ENCODE measurements around the gene GOLGA6A.
A peak's percentile ranks its signal among the peaks of the same experiment; 100 is the strongest.
"Not testable (repeated sequence)": the region's sequence is repeated elsewhere in the genome, so short reads cannot be mapped to it uniquely, and the experiment has no call there.

Gene GOLGA6A

DNA sequence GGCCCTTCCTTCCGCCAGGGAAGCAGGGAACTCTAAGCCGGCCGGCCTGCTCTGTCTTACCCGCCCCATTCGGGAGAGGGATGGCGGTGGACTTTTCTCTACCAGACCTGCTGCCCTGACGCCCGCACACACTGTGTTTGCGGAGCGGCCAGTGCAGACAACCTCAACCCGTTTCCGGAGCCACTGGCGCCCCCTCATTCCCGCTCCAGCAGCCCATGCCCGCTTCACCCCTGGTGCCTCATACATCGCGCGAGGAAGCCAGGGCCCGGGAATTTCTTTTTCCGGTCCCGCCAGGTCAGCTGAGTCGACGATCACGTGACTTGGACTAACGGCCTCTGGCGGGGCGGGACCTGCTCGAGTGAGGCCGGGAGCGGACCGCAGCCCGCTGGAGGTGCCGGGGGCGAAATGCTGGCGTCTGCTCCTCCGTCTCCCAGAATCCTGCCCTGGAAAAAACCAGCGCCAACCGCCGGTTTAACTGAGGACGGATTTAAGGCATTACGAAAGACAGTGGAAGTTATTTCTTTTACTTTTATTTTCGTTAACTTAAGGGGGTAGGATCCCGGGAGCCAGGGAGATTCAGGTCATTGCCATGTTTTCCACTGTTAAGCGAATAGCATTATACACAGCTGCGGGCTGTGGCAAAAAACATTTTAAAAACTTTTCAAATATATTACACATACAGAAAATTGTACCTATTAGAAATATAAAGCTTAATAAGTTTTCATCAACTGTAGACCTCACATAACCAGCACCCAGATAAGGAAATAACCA is 17.8 kb upstream of the GOLGA6A start:
- DNase-seq, result not testable (repeated sequence)

DNA sequence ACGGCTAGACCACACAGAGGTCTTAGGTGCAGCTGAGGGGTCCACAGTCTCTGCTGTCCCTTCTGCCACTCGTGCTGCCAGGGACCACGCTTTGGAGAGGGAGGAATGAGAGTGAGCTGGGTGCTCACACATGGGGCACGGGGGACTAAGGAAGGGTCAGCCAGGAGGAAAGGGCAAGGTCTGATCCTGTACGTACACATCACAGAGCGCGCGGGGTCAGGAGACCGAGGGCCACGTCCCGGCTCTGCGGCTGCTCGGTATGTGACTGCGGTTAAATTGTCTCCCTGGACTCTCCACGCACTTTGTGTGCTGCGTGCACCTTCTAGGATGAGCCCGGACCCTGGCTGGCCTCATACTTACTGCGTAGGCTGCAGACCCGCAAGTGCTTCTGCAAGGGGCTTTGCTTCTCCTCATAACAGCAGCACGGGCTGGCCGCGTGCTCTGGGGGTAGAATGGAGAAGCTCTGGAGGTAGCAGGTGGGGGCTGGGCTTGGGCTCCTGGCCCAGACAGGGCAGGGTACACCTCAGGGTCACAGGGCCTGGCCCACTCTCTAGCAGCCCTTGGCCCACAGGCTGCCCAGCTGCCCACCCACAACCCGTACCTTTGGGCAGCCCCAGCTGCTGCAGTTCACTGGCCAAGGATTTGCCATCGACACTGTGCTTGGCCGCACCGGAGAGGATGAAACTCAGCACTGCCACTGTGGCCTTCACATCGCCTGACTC is 14.6 kb upstream of the GOLGA6A start:
- not testable (repeated sequence) for DNase-seq

DNA sequence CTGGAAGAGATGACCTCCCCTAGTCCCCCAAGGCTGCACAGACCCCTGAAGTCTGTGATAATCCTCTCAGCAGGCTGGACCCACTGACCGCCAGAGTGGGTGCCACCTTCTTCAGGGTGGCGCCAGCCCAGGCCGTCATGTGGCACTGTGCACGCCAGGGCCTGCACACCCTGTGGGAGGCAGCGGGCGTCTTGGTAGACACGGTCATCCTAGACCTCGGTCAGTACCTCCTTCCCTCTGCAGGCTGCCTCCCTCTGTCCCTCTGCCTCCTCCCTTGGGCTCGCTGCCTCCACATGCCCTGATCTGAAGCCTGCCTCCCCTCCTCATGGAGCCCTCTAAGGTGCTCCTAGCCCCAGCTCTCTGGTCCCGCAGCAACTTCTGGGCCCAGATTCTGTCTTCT is 13.3 kb upstream of the GOLGA6A start:
- not testable (repeated sequence) for DNase-seq

DNA sequence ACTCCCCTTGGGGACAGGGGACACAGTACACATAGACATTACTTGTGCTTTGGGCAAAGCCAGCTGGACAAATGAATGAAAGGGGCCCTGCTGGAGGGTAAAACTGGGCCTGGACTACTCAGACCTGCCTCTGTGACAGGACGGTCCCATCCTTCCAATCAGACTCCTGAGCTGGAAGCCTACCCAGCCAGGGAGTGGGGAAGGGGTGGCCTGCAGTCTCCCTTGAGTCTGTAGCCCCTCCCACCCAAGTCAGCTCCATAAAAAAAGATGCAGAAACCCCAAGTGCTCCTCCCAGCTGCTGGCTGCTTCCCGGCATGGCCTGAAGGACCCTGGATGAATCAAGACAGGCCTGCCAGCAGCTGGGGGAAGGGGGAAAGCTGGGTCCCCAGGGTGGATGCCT is 12.2 kb upstream of the GOLGA6A start:
- DNase-seq, result not testable (repeated sequence)

DNA sequence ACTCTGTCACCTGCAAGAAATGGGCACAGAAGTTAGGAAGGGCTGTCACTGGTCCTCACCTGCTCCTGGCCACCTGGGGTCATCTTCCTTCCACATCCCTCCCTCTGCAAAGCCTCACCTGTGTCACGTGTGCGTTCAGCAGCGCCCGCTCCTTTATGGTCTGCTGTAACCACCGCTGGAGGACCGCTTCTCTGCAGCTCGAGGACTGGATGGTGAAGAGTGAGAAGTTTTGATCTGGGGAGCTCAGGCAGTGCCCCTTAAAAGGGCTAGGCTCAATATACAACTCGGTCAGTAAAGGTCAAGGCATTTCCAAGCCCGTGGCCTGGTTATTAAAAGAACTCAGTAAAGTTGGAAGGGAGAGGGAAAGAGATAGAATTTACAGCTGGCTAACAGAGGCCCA is 6.6 kb downstream of the GOLGA6A start:
- DNase-seq, result not testable (repeated sequence)

DNA sequence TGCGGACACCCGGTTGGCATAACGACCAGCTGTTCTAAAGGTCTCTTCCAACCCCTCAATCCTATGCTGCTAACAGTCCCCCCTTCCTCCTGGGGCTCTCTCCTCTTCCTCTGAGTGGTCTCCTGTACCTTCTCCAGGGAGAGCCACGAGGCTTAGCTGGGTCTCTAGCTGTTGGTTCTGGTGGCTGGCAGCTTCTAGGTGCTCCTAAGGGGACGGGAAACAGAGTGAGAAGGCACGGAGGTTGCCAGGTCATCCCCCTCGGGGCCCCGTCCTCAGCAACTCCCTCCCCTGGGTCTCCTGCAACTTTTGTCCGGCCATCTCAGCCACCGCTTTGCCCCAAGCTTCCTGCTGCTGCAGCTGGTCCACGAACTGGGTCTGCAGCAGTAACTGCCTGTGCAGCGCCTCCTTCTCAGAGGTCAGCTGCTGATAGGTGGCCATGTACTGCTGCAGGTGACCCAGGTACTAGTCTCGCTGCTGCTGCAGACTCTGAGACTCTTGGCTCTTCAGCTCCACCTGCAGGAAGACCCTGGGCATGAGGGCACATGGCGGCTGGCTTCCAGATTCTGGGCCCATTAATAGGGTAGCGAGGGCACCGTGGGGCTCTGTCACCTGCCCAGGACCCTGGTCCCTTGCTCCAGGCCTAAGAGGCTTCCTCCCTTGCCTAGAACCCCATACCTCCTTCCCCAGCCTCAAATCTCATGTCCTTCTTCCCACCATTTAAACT is 9.6 kb downstream of the GOLGA6A start:
- DNase-seq, result not testable (repeated sequence)

DNA sequence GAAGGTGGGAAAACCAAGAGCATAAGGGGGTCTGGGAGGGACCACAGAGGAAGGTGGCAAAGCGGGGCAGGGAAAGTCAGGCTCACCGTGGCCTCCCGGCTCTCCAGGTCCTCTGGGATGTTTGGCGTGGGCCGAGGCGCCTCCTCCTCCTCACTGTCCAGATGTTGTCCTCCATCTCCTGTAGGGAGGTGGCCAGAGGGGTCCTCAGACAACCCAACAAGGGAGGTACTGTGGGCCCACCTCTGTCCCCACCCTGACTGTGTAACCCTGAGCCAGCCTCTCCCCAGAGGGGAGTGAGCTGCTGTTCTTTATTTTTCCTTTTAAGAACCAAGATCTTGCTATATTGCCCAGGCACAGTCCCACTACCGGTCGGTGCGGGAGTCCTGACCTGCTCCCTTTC is 10.2 kb downstream of the GOLGA6A start:
- not testable (repeated sequence) for DNase-seq

DNA sequence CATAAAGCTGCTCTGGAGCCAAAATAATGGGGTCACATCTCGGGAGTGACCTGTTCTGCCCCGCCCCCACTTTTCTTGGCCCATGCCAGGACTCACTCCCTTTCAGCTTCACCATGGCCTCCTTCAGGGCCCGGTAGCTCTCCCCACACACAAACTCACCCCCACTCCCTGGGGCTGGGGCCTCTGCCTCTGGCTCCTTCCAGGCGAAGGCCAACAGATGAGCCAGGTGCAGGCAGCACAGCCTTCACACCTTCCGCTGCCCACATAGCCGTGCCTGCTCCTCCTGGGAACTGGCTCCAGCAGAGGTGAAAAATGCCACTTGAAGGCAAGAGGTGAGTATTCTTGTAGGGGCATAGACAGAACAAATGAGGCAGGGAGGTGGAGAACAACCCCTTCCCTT is 10.7 kb downstream of the GOLGA6A start:
- not testable (repeated sequence) for DNase-seq

DNA sequence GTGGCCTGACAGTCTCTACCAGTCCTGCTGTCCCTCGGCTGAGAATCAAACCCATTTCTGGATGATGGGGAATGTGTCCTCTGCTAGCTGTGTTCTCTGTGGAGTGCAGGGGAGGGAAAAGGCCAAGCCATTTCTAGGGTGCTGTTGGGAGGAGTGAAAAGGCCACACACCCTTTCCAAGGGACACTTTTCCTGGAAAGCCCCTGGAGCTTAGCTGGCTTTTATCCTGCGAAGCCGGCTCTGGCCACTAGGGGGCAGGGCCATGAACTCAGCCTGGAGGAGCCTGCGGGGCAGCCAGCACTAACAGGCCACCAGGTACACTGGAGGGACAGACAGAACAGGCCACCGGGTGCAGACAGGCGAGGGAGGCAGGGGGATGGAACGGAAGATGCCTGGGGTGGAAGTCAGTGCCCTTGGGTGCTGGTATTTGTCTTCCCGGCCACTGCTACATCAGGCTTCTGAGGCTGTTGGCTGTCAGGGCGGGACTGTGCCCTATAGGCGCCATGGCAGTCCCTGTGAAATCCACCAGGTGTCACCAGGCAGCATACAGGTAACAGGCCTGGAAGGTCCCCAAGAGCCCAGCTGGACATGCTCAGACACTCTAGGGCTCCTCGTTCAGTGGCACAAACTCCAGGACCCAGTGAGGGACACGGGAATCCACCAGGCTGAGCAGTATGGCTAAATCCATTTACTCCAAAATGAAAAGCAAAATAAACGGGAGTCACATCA is 16.5 kb downstream of the GOLGA6A start:
- DNase-seq, result not testable (repeated sequence)

DNA sequence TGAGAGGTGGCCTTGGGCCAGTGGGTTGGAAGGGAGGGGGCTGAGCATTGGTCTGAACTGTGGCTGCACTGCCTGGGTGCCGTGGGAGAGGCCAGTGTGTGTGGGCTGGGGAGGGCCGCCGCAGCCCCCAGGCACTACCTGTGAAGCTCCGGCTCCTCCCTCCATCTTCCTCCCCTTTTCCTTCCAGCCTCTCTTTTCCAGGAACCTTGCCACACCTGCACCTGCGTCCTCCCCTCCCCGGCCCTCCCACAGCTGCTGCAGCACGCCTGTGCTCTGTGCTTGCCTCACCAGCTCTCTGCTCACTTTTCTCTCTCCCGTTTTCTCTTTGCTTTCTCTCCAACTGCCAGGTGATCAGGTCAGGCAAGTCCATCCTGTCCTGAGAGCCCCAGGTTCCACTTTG is 17.5 kb downstream of the GOLGA6A start:
- not testable (repeated sequence) for DNase-seq

DNA sequence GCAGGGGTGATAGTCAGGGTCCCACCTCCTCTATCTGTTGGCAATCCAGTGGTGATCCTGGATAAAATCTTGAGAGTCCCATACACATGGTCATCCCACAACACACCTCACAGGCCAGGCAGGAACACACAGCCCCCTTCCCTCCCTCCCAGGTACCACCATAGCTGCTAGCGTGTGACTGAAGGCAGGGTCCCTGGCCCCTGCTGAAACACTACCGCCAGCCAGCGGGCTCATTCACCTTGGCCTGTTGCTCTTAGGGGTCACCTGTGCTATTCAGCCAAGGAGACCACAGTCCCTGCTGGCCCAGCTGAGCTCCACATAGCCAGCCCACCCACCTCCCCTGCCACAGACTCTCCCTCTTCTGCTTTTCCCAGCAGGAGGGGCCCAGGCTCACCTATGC is 18.2 kb downstream of the GOLGA6A start:
- not testable (repeated sequence) for DNase-seq

DNA sequence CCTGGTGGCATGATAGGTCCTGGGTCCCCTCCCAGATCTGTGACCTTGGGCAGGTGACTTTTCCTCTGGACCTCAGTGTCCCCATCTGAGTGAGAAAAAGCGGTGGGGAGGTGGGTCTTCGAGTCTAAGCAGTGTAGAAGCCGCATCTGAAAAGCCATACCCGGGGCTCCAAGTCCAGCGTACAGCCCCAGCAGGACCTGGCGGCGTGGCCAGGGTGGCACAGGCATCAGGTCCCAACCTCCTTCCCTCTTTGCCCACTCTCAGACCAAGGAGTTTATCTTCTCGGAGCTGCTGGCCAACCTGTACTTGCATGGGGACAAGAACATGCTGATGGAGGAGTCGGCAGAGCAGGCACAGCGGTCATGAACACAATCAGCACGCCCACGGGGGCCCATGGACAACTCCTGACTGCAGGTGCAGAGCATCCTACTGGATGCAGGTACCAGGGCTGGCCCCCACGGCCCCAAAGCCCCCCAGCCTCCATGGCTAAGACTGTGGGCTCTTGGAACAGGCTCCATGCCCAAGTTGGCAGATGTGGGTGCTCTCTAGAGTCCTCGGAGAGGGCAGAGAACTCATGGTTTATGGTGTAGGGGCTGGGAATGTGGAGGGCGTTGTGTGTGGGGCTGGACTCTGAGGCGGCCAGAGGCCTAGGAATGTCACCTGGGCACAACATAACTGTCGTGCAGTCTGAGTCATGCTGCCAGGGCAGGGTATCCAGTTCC is 18.8 kb downstream of the GOLGA6A start:
- not testable (repeated sequence) for DNase-seq

DNA sequence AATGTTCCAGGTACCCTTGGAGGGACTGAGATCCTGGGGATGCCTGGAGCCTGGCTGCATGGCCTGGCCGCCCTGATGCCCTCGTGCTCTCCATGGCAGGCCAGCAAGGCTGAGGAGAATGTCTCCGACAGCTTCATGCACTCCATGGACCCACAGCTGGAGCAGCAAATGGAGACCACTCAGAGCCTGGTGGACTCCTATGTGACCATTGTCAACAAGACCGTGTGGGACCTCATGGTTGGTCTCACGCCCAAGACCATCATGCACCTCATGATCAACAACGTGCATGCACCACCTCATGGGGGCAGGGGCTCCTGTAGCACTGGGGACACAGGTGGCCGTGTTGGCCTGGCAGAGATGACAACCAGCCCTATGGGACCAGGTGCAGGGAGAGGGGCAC is 19.7 kb downstream of the GOLGA6A start:
- DNase-seq, result no peak

DNA sequence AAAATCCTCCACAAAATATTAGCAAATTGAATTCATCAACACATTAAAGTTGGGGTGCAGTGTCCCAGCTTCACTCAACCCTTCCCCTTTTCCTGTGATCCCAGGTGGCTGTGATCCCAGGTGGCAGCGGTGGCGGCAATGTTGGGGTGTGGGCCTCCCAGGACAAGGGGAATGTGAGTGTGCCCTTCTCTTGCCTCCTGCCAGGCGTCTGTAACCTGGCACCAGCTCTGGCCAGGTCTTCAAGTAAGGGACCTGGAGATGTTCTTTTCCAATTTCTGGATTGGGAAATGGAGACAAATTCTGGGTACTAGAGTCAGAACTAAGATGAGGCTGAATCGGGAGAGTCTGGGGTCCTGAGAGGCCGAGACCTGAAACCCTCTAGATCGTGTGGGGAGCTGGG is 20.1 kb downstream of the GOLGA6A start:
- no peak for DNase-seq

DNA sequence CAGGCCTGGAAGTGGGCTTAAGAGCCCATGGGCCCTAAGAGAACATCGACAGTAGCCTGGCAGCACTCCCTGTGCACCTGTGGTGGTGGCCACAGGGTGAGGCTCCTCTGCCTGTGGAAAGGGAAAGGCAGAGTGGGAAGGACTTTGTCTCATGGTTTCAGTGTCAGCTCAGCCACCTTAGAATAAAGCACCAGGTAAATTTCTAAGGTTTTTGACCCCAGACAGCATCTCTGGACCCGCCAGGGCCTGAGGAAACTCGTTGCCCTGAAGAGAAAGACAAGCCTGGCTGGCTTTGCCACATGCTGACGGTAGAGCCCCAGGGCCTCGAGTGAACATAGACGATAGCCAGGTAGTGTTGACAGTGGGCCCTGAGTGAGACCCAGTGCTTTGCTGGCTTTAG is 22.1 kb downstream of the GOLGA6A start:
- no peak for DNase-seq

DNA sequence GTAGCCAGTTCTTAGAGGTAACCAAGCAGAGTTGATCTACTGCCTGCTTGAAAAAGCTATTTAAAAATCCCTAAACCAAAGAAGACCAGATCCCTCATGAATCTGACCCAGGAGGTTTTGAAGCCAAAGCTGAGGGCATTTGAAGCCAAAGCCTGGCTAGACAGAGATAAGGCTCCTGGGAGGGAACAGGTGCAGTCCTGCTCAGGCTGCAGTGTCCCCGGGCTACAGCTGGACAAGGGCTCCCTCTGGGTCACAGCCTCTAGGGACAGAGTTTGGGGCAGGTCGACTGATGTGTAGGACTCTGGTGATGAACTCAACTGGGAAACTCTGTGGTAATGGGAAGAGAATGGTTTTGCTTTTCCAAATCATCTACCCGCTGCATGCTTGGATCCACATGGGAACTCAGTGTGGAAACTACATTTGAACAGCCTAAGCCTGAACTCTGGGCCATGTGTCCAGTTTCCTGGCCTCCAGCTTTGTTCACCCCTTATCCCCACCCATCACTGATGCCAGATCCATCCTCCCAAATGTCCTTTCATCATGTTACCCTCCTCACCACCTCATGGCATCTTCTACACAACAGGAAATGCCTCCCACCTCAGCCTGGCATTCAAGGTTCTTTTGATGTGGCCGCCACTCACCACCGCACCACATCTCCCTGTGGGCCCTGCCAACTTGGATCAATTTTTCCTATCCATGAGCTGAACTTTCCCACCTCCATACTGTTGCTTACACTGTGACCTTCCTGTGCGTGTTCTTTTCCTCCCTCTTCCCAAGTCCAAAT is 23.1 kb downstream of the GOLGA6A start:
- DNase-seq, result not testable (repeated sequence)

DNA sequence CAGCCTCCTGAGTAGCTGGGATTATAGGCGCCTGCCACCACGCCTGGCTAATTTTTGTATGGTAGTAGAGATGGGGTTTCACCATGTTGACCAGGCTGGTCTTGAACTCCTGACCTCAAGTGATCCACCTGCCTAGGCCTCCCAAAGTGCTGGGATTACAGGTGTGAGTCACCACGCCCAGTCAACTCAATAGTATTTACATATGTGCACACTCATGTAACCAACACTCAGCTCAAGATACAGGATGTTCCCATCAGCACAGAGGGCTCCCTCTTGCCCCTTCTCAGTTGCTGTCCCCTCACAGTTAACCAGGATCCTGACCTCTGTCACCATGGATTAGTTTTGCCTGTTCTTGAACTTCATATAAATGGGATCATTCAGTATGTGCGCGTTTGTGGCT is 26.0 kb downstream of the GOLGA6A start:
- not testable (repeated sequence) for DNase-seq

DNA sequence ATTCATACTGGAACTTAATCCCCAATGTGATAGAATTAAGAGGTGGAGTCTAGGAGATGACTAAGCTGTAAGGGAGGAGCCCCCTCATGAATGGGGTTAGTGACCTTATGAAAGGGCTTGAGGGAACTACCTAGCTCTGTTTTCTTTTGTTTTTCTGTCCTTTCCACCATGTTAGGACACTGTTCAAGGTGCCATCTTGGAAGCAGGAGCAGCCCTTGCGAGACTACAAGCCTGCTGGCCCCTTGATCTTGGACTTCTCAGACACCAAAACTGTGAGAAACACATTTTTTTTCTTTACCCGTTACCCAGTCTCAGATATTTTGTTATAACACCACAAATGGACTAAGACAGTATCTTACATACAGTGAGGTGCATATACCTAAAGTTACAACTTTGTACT is 26.5 kb downstream of the GOLGA6A start:
- DNase-seq, result no peak

DNA sequence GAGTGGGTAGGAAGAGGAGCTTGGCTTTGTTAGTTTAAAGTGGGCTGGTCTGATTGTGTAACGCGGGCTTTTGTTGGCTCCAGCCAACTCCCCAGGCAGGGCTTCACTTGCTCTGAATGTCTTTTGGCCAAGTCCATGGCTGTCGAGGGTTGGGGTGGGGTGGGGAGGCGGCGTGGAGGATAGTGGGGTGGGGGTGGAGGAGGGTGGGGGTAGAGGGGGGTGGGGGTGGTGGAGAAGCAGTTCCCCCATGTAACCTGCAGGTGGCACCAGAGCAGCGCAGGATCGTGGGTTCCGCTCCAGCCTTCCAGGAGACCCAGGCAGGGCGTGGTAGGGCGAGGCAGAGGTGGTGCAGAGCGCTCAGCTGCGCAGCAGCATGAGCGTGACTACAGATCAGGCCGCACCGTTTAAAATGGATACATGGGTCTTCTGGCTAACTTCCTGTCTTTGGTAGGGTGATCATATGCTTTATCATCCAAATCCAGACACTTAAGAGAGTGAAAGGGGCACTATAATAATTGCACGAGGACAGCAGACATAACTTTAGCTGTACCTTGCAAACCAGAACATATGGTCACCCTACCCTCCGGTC is 28.3 kb downstream of the GOLGA6A start:
- peak; percentile 26 for DNase-seq

DNA sequence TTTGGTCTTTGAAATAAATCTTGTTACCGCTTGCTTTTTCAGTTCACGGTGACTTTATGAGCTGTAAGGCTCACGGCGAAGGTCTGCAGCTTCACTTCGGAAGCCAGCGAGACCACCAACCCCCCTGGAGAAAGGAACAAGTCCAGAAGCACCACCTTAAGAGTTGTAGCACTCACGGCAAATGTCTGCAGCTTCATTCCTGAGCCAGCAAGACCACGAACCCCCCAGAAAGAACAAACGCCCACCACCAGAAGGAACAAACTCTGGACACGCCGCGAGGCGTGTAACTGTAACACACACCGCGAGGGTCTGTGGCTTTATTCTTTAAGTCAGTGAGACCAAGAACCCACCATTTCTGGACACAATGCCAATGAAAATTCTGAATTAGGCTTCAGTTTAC is 28.8 kb downstream of the GOLGA6A start:
- DNase-seq, result no peak
